GM08714 (cell line): Measurements from ENCODE around the gene TNFRSF18.

Experiments used
- H3K4me3 ChIP-seq: fragments of 200-500 bp; sonication (Bioruptor generic); 2 replicates; pipeline ENCODE4 v1.5.1; 2014; ENCODE audit warnings: mild to moderate bottlenecking, low read length, inconsistent platforms
- ZNF274 ChIP-seq: IDR thresholded peaks from 2 replicates; pipeline ENCODE4 v1.6.1; 2012; ENCODE audit warnings: mild to moderate bottlenecking, low read depth, low read length

TNFRSF18 gene

GRCh38 chr1:1244192-1244811, 37.9 kb upstream of the TNFRSF18 start:
- no peak for TF ChIP-seq ZNF274
- no peak overlapping the region for H3K4me3 ChIP-seq

GRCh38 chr1:1243807-1244191, 37.4 kb upstream of the TNFRSF18 start:
- H3K4me3 ChIP-seq = no peak overlapping the region
- TF ChIP-seq ZNF274 = no peak

- no peak for TF ChIP-seq ZNF274
- H3K4me3 ChIP-seq = no peak overlapping the region
Measured at GRCh38 chr1:1243266-1243660, 36.9 kb upstream of the TNFRSF18 start.

GRCh38 chr1:1242461-1243265, 36.3 kb upstream of the TNFRSF18 start:
- no peak for TF ChIP-seq ZNF274
- H3K4me3 ChIP-seq = no peak overlapping the region

GRCh38 chr1:1241588-1242219, 35.3 kb upstream of the TNFRSF18 start:
- no peak overlapping the region for H3K4me3 ChIP-seq
- TF ChIP-seq ZNF274 = no peak

- no peak for TF ChIP-seq ZNF274
- no peak overlapping the region for H3K4me3 ChIP-seq
Measured at GRCh38 chr1:1240822-1241587, 34.6 kb upstream of the TNFRSF18 start.

GRCh38 chr1:1240348-1240732, 33.9 kb upstream of the TNFRSF18 start:
- TF ChIP-seq ZNF274 = no peak
- no peak overlapping the region for H3K4me3 ChIP-seq

GRCh38 chr1:1239614-1240347, 33.4 kb upstream of the TNFRSF18 start:
- H3K4me3 ChIP-seq = no peak overlapping the region
- no peak for TF ChIP-seq ZNF274

GRCh38 chr1:1239227-1239613, 32.8 kb upstream of the TNFRSF18 start:
- TF ChIP-seq ZNF274 = no peak
- H3K4me3 ChIP-seq = no peak overlapping the region

GRCh38 chr1:1238702-1239178, 32.3 kb upstream of the TNFRSF18 start:
- no peak overlapping the region for H3K4me3 ChIP-seq
- TF ChIP-seq ZNF274 = no peak

- H3K4me3 ChIP-seq = no peak overlapping the region
- no peak for TF ChIP-seq ZNF274
Measured at GRCh38 chr1:1237874-1238701, 31.7 kb upstream of the TNFRSF18 start.

GRCh38 chr1:1236945-1237873, 30.8 kb upstream of the TNFRSF18 start:
- no peak overlapping the region for H3K4me3 ChIP-seq
- TF ChIP-seq ZNF274 = no peak
